H9 (cell line): ENCODE results near the gene FERMT2. TPM values are rescaled to one million over a fixed set of nuclear protein-coding genes. Genes with fewer than 3 reads are reported as not detected.
A peak's percentile ranks its signal among the peaks of the same experiment; 100 is the strongest.

ENCODE experiments used
- DNase-seq: peaks from one replicate; pipeline ENCODE4 v3.0.0-alpha.2; 2017
- H2AFZ ChIP-seq: one replicate; pipeline ENCODE4 v1.6.1; 2013; ENCODE audit warnings: mild to moderate bottlenecking, low read length, control low read depth, moderate library complexity
- H2AK5ac ChIP-seq: 2 replicates; pipeline ENCODE4 v1.6.1; 2013; ENCODE audit warnings: low read length, control low read depth, mixed read lengths; ENCODE audit not compliant: insufficient read length
- H2BK120ac ChIP-seq: one replicate; pipeline ENCODE4 v1.6.1; 2013; ENCODE audit warnings: low read depth, mild to moderate bottlenecking, low read length, control low read depth, inconsistent platforms; ENCODE audit not compliant: poor library complexity, severe bottlenecking
- H2BK12ac ChIP-seq: 2 replicates; pipeline ENCODE4 v1.6.1; 2013; ENCODE audit warnings: low read length, control low read depth, mixed read lengths, low read depth; ENCODE audit not compliant: insufficient read length
- H2BK15ac ChIP-seq: 2 replicates; pipeline ENCODE4 v1.6.1; 2013; ENCODE audit warnings: low read depth, low read length, control low read depth
- H2BK20ac ChIP-seq: one replicate; pipeline ENCODE4 v1.6.1; 2013; ENCODE audit warnings: low read depth, mild to moderate bottlenecking, low read length, control low read depth, inconsistent platforms; ENCODE audit not compliant: poor library complexity, severe bottlenecking
- H2BK5ac ChIP-seq: 2 replicates; pipeline ENCODE4 v1.6.1; 2013; ENCODE audit warnings: low read length, control low read depth, mixed read lengths; ENCODE audit not compliant: insufficient read length
- H3K14ac ChIP-seq: 2 replicates; pipeline ENCODE4 v1.6.1; 2013; ENCODE audit warnings: low read length, control low read depth; ENCODE audit not compliant: insufficient read depth
- H3K18ac ChIP-seq: 2 replicates; pipeline ENCODE4 v1.6.1; 2013; ENCODE audit warnings: low read depth, mild to moderate bottlenecking, mixed read lengths, low read length, control low read depth; ENCODE audit not compliant: insufficient read length
- H3K23ac ChIP-seq: 2 replicates; pipeline ENCODE4 v1.6.1; 2013; ENCODE audit warnings: low read length, control low read depth, mixed read lengths, low read depth; ENCODE audit not compliant: insufficient read length
- H3K23me2 ChIP-seq: 2 replicates; pipeline ENCODE4 v1.6.1; 2013; ENCODE audit warnings: low read depth, mild to moderate bottlenecking, mixed read lengths, low read length, control low read depth; ENCODE audit not compliant: insufficient read length, poor library complexity, severe bottlenecking
- H3K27ac ChIP-seq: 2 replicates; pipeline ENCODE4 v1.5.1; 2013; ENCODE audit warnings: low read length, control low read depth, mixed read lengths, low read depth; ENCODE audit not compliant: insufficient read length
- H3K27me3 ChIP-seq: 2 replicates; pipeline ENCODE4 v1.6.1; 2013; ENCODE audit warnings: low read length, control low read depth, inconsistent platforms; ENCODE audit not compliant: insufficient read depth
- H3K4ac ChIP-seq: 2 replicates; pipeline ENCODE4 v1.6.1; 2013; ENCODE audit warnings: low read depth, mild to moderate bottlenecking, control low read depth, inconsistent platforms, low read length, moderate library complexity
- H3K4me1 ChIP-seq: 2 replicates; pipeline ENCODE4 v1.6.1; 2013; ENCODE audit warnings: low read length, control low read depth, inconsistent platforms; ENCODE audit not compliant: insufficient read depth
- H3K4me2 ChIP-seq: 2 replicates; pipeline ENCODE4 v1.6.1; 2013; ENCODE audit warnings: low read length, control low read depth, mixed read lengths; ENCODE audit not compliant: insufficient read length, insufficient read depth
- H3K56ac ChIP-seq: 2 replicates; pipeline ENCODE4 v1.6.1; 2013; ENCODE audit warnings: low read depth, mild to moderate bottlenecking, mixed read lengths, low read length, control low read depth; ENCODE audit not compliant: insufficient read length
- H3K79me1 ChIP-seq: 2 replicates; pipeline ENCODE4 v1.6.1; 2013; ENCODE audit warnings: low read depth, mild to moderate bottlenecking, moderate library complexity, low read length, control low read depth, inconsistent platforms; ENCODE audit not compliant: insufficient read depth, poor library complexity, severe bottlenecking
- H3K79me2 ChIP-seq: 2 replicates; pipeline ENCODE4 v1.6.1; 2013; ENCODE audit warnings: low read length, control low read depth, inconsistent platforms; ENCODE audit not compliant: insufficient read depth
- H3K9ac ChIP-seq: 2 replicates; pipeline ENCODE4 v1.6.1; 2013; ENCODE audit warnings: low read length, control low read depth, mixed read lengths; ENCODE audit not compliant: insufficient read length; ENCODE audit errors: extremely low read depth
- H3K9me3 ChIP-seq: one replicate; pipeline ENCODE4 v1.6.1; 2013; ENCODE audit warnings: low read depth, low read length, inconsistent platforms; ENCODE audit not compliant: control insufficient read depth
- H3T11ph ChIP-seq: one replicate; pipeline ENCODE4 v1.6.1; 2013; ENCODE audit warnings: mild to moderate bottlenecking, low read length, control low read depth, inconsistent platforms
- H4K20me1 ChIP-seq: one replicate; pipeline ENCODE4 v1.6.1; 2013; ENCODE audit not compliant: control insufficient read depth, insufficient read length, insufficient read depth
- H4K5ac ChIP-seq: 2 replicates; pipeline ENCODE4 v1.6.1; 2013; ENCODE audit warnings: low read depth, mild to moderate bottlenecking, mixed read lengths, low read length, control low read depth; ENCODE audit not compliant: insufficient read length
- H4K8ac ChIP-seq: replicated peaks from 2 replicates; pipeline ENCODE4 v1.6.1; 2013; ENCODE audit warnings: low read length, control low read depth, mixed read lengths, low read depth; ENCODE audit not compliant: insufficient read length
- H4K91ac ChIP-seq: 2 replicates; pipeline ENCODE4 v1.6.1; 2013; ENCODE audit warnings: low read depth, mild to moderate bottlenecking, moderate library complexity, mixed read lengths, low read length, control low read depth; ENCODE audit not compliant: insufficient read length
- H3K27ac Mint-ChIP-seq, 3 experiments: 2 replicates in 2 of 3; 3 replicates in 1 of 3; pipeline ENCODE4 v1.8.0; 2020 to 2021; ENCODE audit warnings: mixed read lengths in 3 of 3, mild to moderate bottlenecking in 1 of 3, moderate library complexity in 1 of 3
- H3K27me3 Mint-ChIP-seq: 2 replicates; pipeline ENCODE4 v1.8.0; 2021; ENCODE audit warnings: low read depth, mild to moderate bottlenecking, moderate library complexity, mixed read lengths
- H3K36me3 Mint-ChIP-seq, 3 experiments: 2 replicates in 2 of 3; 3 replicates in 1 of 3; pipeline ENCODE4 v1.8.0; 2020 to 2021; ENCODE audit warnings: low read depth in 3 of 3, mixed read lengths in 3 of 3; ENCODE audit not compliant: insufficient read depth in 1 of 3
- H3K4me1 Mint-ChIP-seq, 2 experiments: 2 replicates each; pipeline ENCODE4 v1.8.0; 2020; ENCODE audit warnings: mixed read lengths in 2 of 2
- H3K4me3 Mint-ChIP-seq, 2 experiments: 2 replicates in 1 of 2; 3 replicates in 1 of 2; pipeline ENCODE4 v1.8.0; 2020 to 2021; ENCODE audit warnings: mild to moderate bottlenecking in 2 of 2, mixed read lengths in 2 of 2, moderate library complexity in 1 of 2
- H3K9me3 Mint-ChIP-seq, 2 experiments: 2 replicates in 1 of 2; 3 replicates in 1 of 2; pipeline ENCODE4 v1.8.0; 2020; ENCODE audit warnings: mild to moderate bottlenecking in 2 of 2, mixed read lengths in 2 of 2, moderate library complexity in 1 of 2
- WGBS: extraction: QIAGEN DNeasy Blood & Tissue Kit; methylation state at CpG from one replicate; pipeline ENCODE4 v1.1.7; 2013; ENCODE audit warnings: missing lambda C conversion rate, low lambda C conversion rate, mixed read lengths; ENCODE audit not compliant: insufficient read length; ENCODE audit errors: extremely low coverage; 5-methylcytosine and 5-hydroxymethylcytosine counted together
- total RNA-seq: library from RNA; stranded (reverse); gene quantifications from 2 replicates; pipeline ENCODE4 v1.2.1, GENCODE V29; 2021
- TF ChIP-seq, protein P1 (sequence below): fragments of 200-600 bp; sonication (generic); conservative IDR thresholded peaks from 3 replicates; pipeline ENCODE4 v1.8.0; 2021; ENCODE audit warnings: antibody characterized with exemption, mild to moderate bottlenecking

The FERMT2 gene
- total RNA-seq, 1 experiment from 2014 or later: 128 TPM

DNA sequence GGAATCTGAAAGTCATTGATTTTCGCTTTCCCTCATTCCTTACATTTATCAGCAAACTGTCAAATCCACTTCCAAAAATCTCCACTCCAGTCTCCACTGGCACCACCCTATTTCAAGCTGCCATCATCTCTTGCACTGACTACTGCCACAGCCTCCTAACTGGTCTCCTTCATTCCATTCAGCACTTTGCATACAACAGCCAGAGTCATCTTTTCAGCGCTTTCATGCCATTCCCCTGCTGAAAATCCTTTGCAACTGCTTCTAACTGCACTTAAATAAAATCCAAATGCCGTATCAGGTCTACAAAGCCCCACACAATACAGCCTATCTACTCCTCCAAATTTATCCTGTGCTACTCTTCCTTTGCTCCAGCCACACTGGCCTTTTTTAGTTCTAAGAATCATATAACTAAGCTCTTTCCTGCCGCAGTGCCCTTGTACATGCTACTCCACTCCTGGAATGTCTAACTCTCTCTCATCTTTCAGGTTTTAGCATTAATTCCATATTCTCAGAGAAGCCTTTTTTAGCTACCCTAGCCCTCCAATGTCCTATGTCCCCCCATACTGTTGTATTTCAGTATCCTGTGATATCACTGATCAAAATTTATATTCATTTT lies 21.6 kb downstream of the FERMT2 start:
- Histone ChIP-seq H4K20me1 (no peaks in the 10 kb centered on the region), H3K23me2 (no peaks in the 10 kb centered on the region), H2AK5ac (no peak overlapping the region), H4K8ac (no peak overlapping the region), H3K9me3 (no peaks in the 10 kb centered on the region), H3K18ac (no peak overlapping the region), H3K79me2 (peaks cover 27% of the 10 kb centered on the region; the same call in 1 of the 2 replicates), H3K4me2 (no peak overlapping the region), H3K23ac (no peak overlapping the region), H3K79me1 (peaks cover 3% of the 10 kb centered on the region), H4K5ac (no peak overlapping the region), H3K27me3 (no peaks in the 10 kb centered on the region), H3T11ph (no peak overlapping the region), H2BK15ac (no peak overlapping the region), H2BK5ac (no peak overlapping the region), H2AFZ (no peak overlapping the region), H3K14ac (no peak overlapping the region), H2BK12ac (no peak overlapping the region), H3K4ac (no peak overlapping the region), H3K9ac (no peak overlapping the region), H2BK120ac (no peak overlapping the region), H3K56ac (no peak overlapping the region), H3K27ac (no peak overlapping the region), H3K4me1 (no peaks in the 10 kb centered on the region; the same call in 1 of the 2 replicates), H4K91ac (no peak overlapping the region), H2BK20ac (no peak overlapping the region)
- TF ChIP-seq, protein P1, sequence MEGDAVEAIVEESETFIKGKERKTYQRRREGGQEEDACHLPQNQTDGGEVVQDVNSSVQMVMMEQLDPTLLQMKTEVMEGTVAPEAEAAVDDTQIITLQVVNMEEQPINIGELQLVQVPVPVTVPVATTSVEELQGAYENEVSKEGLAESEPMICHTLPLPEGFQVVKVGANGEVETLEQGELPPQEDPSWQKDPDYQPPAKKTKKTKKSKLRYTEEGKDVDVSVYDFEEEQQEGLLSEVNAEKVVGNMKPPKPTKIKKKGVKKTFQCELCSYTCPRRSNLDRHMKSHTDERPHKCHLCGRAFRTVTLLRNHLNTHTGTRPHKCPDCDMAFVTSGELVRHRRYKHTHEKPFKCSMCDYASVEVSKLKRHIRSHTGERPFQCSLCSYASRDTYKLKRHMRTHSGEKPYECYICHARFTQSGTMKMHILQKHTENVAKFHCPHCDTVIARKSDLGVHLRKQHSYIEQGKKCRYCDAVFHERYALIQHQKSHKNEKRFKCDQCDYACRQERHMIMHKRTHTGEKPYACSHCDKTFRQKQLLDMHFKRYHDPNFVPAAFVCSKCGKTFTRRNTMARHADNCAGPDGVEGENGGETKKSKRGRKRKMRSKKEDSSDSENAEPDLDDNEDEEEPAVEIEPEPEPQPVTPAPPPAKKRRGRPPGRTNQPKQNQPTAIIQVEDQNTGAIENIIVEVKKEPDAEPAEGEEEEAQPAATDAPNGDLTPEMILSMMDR: no peak
- 0 out of 7 replicates have a peak, but pooled peaks cover 0 to 2% (median 0%) of the 10 kb centered on the region in 3 experiments for H3K36me3 Mint-ChIP-seq
- H3K27ac Mint-ChIP-seq: peak overlapping the region in 2 of 3 experiments; percentile 6 to 32; a peak in 3 of 7 replicates
- no peaks in the 10 kb centered on the region for H3K9me3 Mint-ChIP-seq
- no peaks in the 10 kb centered on the region for H3K27me3 Mint-ChIP-seq
- H3K4me1 Mint-ChIP-seq: peaks cover 39 to 44% of the 10 kb centered on the region in 2 experiments
- no CpG with 5 or more reads among the region's 4 CpGs for WGBS
- DNase-seq: no peak
- H3K4me3 Mint-ChIP-seq: no peak overlapping the region
